ENCODE measurements around the gene YJU2. TPM values are rescaled to one million over a fixed set of nuclear protein-coding genes. Genes with fewer than 3 reads are reported as not detected.

YJU2 gene
- total RNA-seq, 4 donors from 2014 or later = 13.3 to 29.1 (median 21.5) TPM

- peaks cover 0 to 4% of the 10 kb centered on the region in 2 donors for H3K27me3 ChIP-seq
- no peak overlapping the region for H3K4me3 ChIP-seq
- TF ChIP-seq POLR2A (IDR thresholded peaks at IDR 0.05) = no peak
- no peak overlapping the region for H3K27ac ChIP-seq
- no peaks in the 10 kb centered on the region for H3K4me1 ChIP-seq
- H3K36me3 ChIP-seq = no peaks in the 10 kb centered on the region
- intact Hi-C loops (cut with DNase I; ENCODE audit: low total_unique reads) = no loop called here
- H3K9me3 ChIP-seq = no peaks in the 10 kb centered on the region
- no peak for DNase-seq
Observed at GRCh38 chr19:4303819-4304537, 57.1 kb downstream of the YJU2 start.

- DNase-seq = no peak
- Histone ChIP-seq H3K27ac (no peak within 1 kb of the TSS), H3K4me3 (no peak within 1 kb of the TSS), H3K27me3 (peaks cover 0 to 4% of the 10 kb centered on the region in 2 donors), H3K4me1 (no peaks in the 10 kb centered on the region), H3K36me3 (no peaks in the 10 kb centered on the region), H3K9me3 (no peaks in the 10 kb centered on the region)
- intact Hi-C loops (cut with DNase I; ENCODE audit: low total_unique reads) = no loop called here
- TF ChIP-seq CTCF (IDR thresholded peaks at IDR 0.05) (no peak), POLR2A (IDR thresholded peaks at IDR 0.05) (no peak)
Observed at GRCh38 chr19:4304538-4305256, 57.8 kb downstream of the YJU2 start, which contains the start of gene FSD1. FSD1 (plus strand) TSS chr19:4304598; CDS start chr19:4304747, 149 bp downstream.

GRCh38 chr19:4305257-4305612, 58.4 kb downstream of the YJU2 start:
- Histone ChIP-seq H3K27ac (no peak overlapping the region), H3K4me3 (no peak overlapping the region), H3K9me3 (no peaks in the 10 kb centered on the region), H3K27me3 (peaks cover 0 to 4% of the 10 kb centered on the region in 2 donors), H3K4me1 (no peaks in the 10 kb centered on the region), H3K36me3 (no peaks in the 10 kb centered on the region)
- DNase-seq = no peak
- intact Hi-C loops (cut with DNase I; ENCODE audit: low total_unique reads) = no loop called here
- no peak for TF ChIP-seq POLR2A (IDR thresholded peaks at IDR 0.05)
- TF ChIP-seq CTCF (IDR thresholded peaks at IDR 0.05) = no peak

- Histone ChIP-seq H3K9me3 (no peaks in the 10 kb centered on the region), H3K4me3 (no peak overlapping the region), H3K27me3 (peaks cover 0 to 4% of the 10 kb centered on the region in 2 donors), H3K27ac (no peak overlapping the region), H3K4me1 (no peaks in the 10 kb centered on the region), H3K36me3 (no peaks in the 10 kb centered on the region)
- intact Hi-C loops (cut with DNase I; ENCODE audit: low total_unique reads) = no loop called here
- DNase-seq = no peak
- no peak for TF ChIP-seq POLR2A (IDR thresholded peaks at IDR 0.05)
- TF ChIP-seq CTCF (IDR thresholded peaks at IDR 0.05) = no peak
Observed at GRCh38 chr19:4305659-4306058, 58.8 kb downstream of the YJU2 start.

- no peaks in the 10 kb centered on the region for H3K4me1 ChIP-seq
- no peaks in the 10 kb centered on the region for H3K9me3 ChIP-seq
- no peak overlapping the region for H3K27ac ChIP-seq
- no peaks in the 10 kb centered on the region for H3K36me3 ChIP-seq
- no peak overlapping the region for H3K4me3 ChIP-seq
- DNase-seq = no peak
- TF ChIP-seq POLR2A (IDR thresholded peaks at IDR 0.05) (no peak), CTCF (IDR thresholded peaks at IDR 0.05) (no peak)
- intact Hi-C loops (cut with DNase I; ENCODE audit: low total_unique reads) = no loop called here
- no peaks in the 10 kb centered on the region for H3K27me3 ChIP-seq
Observed at GRCh38 chr19:4310247-4311121, 63.6 kb downstream of the YJU2 start.

Data from uterus (tissue), 4 donors.